HFF-Myc (cell line): ENCODE data around the gene CHIC2.

Experiments used
- DNase-seq: peaks from one replicate; pipeline ENCODE4 v3.0.0-alpha.2; 2011; ENCODE audit warnings: low read depth; ENCODE audit errors: extremely low read depth
- H3K4me3 ChIP-seq: replicated peaks from 2 replicates; pipeline ENCODE4 v1.5.1; 2011; ENCODE audit warnings: low read depth, mild to moderate bottlenecking, control low read depth, low read length
- CTCF ChIP-seq: IDR thresholded peaks from 2 replicates; pipeline ENCODE4 v1.5.1; 2012; ENCODE audit warnings: mild to moderate bottlenecking, low read depth, low read length, control low read depth; ENCODE audit errors: missing control alignments

The CHIC2 gene

GRCh38 chr4:53963781-53964180 lies 100.6 kb downstream of the CHIC2 start:
- TF ChIP-seq CTCF = no peak
- H3K4me3 ChIP-seq = no peak overlapping the region
- DNase-seq = no peak

- no peak for TF ChIP-seq CTCF
- DNase-seq = no peak
- no peak overlapping the region for H3K4me3 ChIP-seq
Observed at GRCh38 chr4:53963336-53963735, 101.1 kb downstream of the CHIC2 start.

- H3K4me3 ChIP-seq = no peak overlapping the region
Observed at GRCh38 chr4:53962516-53963225, 101.7 kb downstream of the CHIC2 start.

GRCh38 chr4:53961351-53961750 lies 103.1 kb downstream of the CHIC2 start:
- DNase-seq = no peak
- no peak for TF ChIP-seq CTCF
- H3K4me3 ChIP-seq = no peak overlapping the region

More at GRCh38 chr4:53962516-53963225, 101.7 kb downstream of the CHIC2 start:
- DNase-seq = no peak
- no peak for TF ChIP-seq CTCF

GRCh38 chr4:53960843-53961242 lies 103.6 kb downstream of the CHIC2 start:
- no peak for DNase-seq
- TF ChIP-seq CTCF = no peak
- H3K4me3 ChIP-seq = no peak overlapping the region
